HCT116 (cell line): ENCODE results near the gene PDGFD.

ENCODE experiments used
- POLR2A ChIP-seq: IDR thresholded peaks from 2 replicates; pipeline ENCODE4 v1.7.0; 2011; ENCODE audit warnings: borderline replicate concordance; ENCODE audit not compliant: insufficient read depth, insufficient read length; ENCODE audit errors: extremely low read depth
- RAD21 ChIP-seq: IDR thresholded peaks from 2 replicates; pipeline ENCODE4 v1.6.1; 2012; ENCODE audit warnings: low read depth, mild to moderate bottlenecking
- ZFX ChIP-seq: fragments of 450-650 bp; IDR thresholded peaks from 2 replicates; pipeline ENCODE4 v1.6.1; 2017
- ZNF274 ChIP-seq: fragments of 200-500 bp; sonication (Bioruptor generic); IDR thresholded peaks from 2 replicates; pipeline ENCODE4 v1.6.1; 2014; ENCODE audit warnings: mild to moderate bottlenecking, low read depth, low read length, inconsistent platforms
- TF ChIP-seq, protein P1 (sequence below), 3 experiments: fragments of 200-600 bp in 1 of 3; sonication (generic) in 1 of 3; IDR thresholded peaks in 2 of 3; conservative IDR thresholded peaks in 1 of 3; 2 replicates each; pipeline ENCODE4 v1.5.1; 2012 to 2017; ENCODE audit warnings: low read depth in 2 of 3, low read length in 2 of 3, antibody characterized with exemption in 1 of 3, borderline replicate concordance in 1 of 3, control low read depth in 1 of 3, mild to moderate bottlenecking in 1 of 3, mixed read lengths in 1 of 3, mixed run types in 1 of 3, moderate library complexity in 1 of 3; ENCODE audit not compliant: insufficient read depth in 1 of 3

DNA sequence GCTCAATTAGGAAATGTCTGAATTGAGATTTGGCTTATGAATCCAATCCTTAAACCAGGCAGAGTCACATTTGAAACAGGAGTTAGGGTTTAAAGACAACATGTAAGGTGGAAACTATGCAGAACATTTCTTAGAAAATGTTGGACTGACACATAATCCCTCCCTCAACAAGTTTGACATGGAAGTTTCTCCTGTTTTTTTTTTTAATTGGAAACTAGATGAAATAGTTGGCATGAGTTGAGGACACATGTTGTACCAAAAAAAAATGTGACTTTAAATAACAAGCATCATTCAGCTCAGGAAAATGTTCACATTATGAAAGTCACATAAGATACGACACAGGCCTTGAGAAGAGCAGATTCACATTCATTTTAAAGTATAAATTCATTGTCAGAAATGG is 282.4 kb downstream of the PDGFD start:
- TF ChIP-seq, protein P1, sequence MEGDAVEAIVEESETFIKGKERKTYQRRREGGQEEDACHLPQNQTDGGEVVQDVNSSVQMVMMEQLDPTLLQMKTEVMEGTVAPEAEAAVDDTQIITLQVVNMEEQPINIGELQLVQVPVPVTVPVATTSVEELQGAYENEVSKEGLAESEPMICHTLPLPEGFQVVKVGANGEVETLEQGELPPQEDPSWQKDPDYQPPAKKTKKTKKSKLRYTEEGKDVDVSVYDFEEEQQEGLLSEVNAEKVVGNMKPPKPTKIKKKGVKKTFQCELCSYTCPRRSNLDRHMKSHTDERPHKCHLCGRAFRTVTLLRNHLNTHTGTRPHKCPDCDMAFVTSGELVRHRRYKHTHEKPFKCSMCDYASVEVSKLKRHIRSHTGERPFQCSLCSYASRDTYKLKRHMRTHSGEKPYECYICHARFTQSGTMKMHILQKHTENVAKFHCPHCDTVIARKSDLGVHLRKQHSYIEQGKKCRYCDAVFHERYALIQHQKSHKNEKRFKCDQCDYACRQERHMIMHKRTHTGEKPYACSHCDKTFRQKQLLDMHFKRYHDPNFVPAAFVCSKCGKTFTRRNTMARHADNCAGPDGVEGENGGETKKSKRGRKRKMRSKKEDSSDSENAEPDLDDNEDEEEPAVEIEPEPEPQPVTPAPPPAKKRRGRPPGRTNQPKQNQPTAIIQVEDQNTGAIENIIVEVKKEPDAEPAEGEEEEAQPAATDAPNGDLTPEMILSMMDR (IDR thresholded peaks at IDR 0.05 in 2 of 3, conservative IDR thresholded peaks at IDR 0.05 in 1 of 3; ENCODE audit: borderline replicate concordance in 1 of 3, insufficient read depth in 1 of 3, low read depth in 2 of 3, low read length in 2 of 3) = no peak
- TF ChIP-seq ZFX (no peak), POLR2A (no peak), ZNF274 (no peak), RAD21 (no peak)
